Peyer's patch (tissue), 4 donors: ENCODE measurements around the gene RPSA.

Experiments
- POLR2A ChIP-seq, 2 donors: fragments of 450-650 bp; IDR thresholded peaks; one replicate each; pipeline ENCODE4 v1.5.1; 2017; ENCODE audit warnings: antibody characterized with exemption in 2 of 2, mild to moderate bottlenecking in 2 of 2, moderate library complexity in 2 of 2
- TF ChIP-seq, protein P1 (sequence below), 6 experiments: fragments of 450-650 bp in 4 of 6; fragments of 200-600 bp in 2 of 6; sonication (generic) in 1 of 6; IDR thresholded peaks; one replicate each; pipeline ENCODE4 v1.5.1; 2017 to 2019; ENCODE audit warnings: antibody characterized with exemption in 6 of 6, mild to moderate bottlenecking in 3 of 6, moderate library complexity in 1 of 6

- TF ChIP-seq, protein P1, sequence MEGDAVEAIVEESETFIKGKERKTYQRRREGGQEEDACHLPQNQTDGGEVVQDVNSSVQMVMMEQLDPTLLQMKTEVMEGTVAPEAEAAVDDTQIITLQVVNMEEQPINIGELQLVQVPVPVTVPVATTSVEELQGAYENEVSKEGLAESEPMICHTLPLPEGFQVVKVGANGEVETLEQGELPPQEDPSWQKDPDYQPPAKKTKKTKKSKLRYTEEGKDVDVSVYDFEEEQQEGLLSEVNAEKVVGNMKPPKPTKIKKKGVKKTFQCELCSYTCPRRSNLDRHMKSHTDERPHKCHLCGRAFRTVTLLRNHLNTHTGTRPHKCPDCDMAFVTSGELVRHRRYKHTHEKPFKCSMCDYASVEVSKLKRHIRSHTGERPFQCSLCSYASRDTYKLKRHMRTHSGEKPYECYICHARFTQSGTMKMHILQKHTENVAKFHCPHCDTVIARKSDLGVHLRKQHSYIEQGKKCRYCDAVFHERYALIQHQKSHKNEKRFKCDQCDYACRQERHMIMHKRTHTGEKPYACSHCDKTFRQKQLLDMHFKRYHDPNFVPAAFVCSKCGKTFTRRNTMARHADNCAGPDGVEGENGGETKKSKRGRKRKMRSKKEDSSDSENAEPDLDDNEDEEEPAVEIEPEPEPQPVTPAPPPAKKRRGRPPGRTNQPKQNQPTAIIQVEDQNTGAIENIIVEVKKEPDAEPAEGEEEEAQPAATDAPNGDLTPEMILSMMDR (IDR thresholded peaks at IDR 0.05) = no peak
- TF ChIP-seq POLR2A (IDR thresholded peaks at IDR 0.05) = no peak
Measured at GRCh38 chr3:39372833-39373232, 33.7 kb upstream of the RPSA start.
